CD1c-positive myeloid dendritic cell (primary cell): Measurements from ENCODE around the gene TRPM3.

Experiments used
- DNase-seq: peaks from one replicate; pipeline ENCODE4 v3.0.0-alpha.2; 2016; ENCODE audit errors: extremely low spot score

TRPM3 gene

GRCh38 chr9:70485273-70485858, 636.1 kb downstream of the TRPM3 start:
- no peak for DNase-seq

GRCh38 chr9:70484232-70485130, 636.9 kb downstream of the TRPM3 start:
- peak; percentile 65 for DNase-seq

- no peak for DNase-seq
Measured at GRCh38 chr9:70481471-70481870, 640.0 kb downstream of the TRPM3 start.

- peak; percentile 46 for DNase-seq
Measured at GRCh38 chr9:70480405-70480980, 640.9 kb downstream of the TRPM3 start.

GRCh38 chr9:70479880-70480291, 641.5 kb downstream of the TRPM3 start:
- DNase-seq, result no peak
